C4-2B (cell line): ENCODE results near the gene PFDN1.

Experiments used
- ZFX ChIP-seq: fragments of 450-650 bp; IDR thresholded peaks from 2 replicates; pipeline ENCODE4 v1.6.1; 2017
- TF ChIP-seq, protein P1 (sequence below): fragments of 450-650 bp; conservative IDR thresholded peaks from 2 replicates; pipeline ENCODE4 v1.5.1; 2017; ENCODE audit warnings: mild to moderate bottlenecking

- TF ChIP-seq, protein P1, sequence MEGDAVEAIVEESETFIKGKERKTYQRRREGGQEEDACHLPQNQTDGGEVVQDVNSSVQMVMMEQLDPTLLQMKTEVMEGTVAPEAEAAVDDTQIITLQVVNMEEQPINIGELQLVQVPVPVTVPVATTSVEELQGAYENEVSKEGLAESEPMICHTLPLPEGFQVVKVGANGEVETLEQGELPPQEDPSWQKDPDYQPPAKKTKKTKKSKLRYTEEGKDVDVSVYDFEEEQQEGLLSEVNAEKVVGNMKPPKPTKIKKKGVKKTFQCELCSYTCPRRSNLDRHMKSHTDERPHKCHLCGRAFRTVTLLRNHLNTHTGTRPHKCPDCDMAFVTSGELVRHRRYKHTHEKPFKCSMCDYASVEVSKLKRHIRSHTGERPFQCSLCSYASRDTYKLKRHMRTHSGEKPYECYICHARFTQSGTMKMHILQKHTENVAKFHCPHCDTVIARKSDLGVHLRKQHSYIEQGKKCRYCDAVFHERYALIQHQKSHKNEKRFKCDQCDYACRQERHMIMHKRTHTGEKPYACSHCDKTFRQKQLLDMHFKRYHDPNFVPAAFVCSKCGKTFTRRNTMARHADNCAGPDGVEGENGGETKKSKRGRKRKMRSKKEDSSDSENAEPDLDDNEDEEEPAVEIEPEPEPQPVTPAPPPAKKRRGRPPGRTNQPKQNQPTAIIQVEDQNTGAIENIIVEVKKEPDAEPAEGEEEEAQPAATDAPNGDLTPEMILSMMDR, result no peak
- no peak for TF ChIP-seq ZFX
Measured at GRCh38 chr5:140216478-140217074, 86.3 kb downstream of the PFDN1 start.
